SJCRH30 (cell line): ENCODE measurements around the gene CFAP92. TPM values are rescaled to one million over a fixed set of nuclear protein-coding genes. Genes with fewer than 3 reads are reported as not detected.
A peak's percentile ranks its signal among the peaks of the same experiment; 100 is the strongest.

ENCODE experiments used
- DNase-seq, 2 experiments: peaks; one replicate each; pipeline ENCODE4 v3.0.0-alpha.2; 2015 to 2020
- H3K27ac ChIP-seq: fragments of 250-450 bp; sonication (Bioruptor Pico); 2 replicates; pipeline ENCODE4 v1.5.1; 2020; ENCODE audit warnings: mild to moderate bottlenecking, moderate library complexity
- H3K27me3 ChIP-seq: fragments of 250-450 bp; sonication (Bioruptor Pico); 2 replicates; pipeline ENCODE4 v1.5.1; 2020; ENCODE audit warnings: mild to moderate bottlenecking, moderate library complexity
- H3K36me3 ChIP-seq: fragments of 250-450 bp; sonication (Bioruptor Pico); 2 replicates; pipeline ENCODE4 v1.5.1; 2020; ENCODE audit warnings: mild to moderate bottlenecking, moderate library complexity
- H3K4me1 ChIP-seq: fragments of 250-450 bp; sonication (Bioruptor Pico); 2 replicates; pipeline ENCODE4 v1.5.1; 2020; ENCODE audit warnings: mild to moderate bottlenecking, moderate library complexity
- H3K4me3 ChIP-seq: fragments of 250-450 bp; sonication (Bioruptor Pico); 2 replicates; pipeline ENCODE4 v1.5.1; 2020; ENCODE audit warnings: mild to moderate bottlenecking, moderate library complexity
- H3K9me3 ChIP-seq: fragments of 250-450 bp; sonication (Bioruptor Pico); replicated peaks from 2 replicates; pipeline ENCODE4 v1.5.1; 2020; ENCODE audit warnings: mild to moderate bottlenecking, moderate library complexity
- total RNA-seq: library from RNA; depleted of rRNA; stranded (reverse); fragments of >200 nt; shearing (Covaris generic); gene quantifications from 2 replicates; pipeline ENCODE4 v1.2.3, GENCODE V29; 2014; rRNA removed

Gene CFAP92
- total RNA-seq, result 0.12 TPM in 1 of 2 replicates, not detected in the other

GRCh38 chr3:128993461-128994172, at the start of gene CFAP92:
Gene CFAP92, minus strand, starts transcription at chr3:128994076. Its CDS starts 772 bp downstream, at chr3:128993304.
- no peak within 1 kb of the TSS for H3K27ac ChIP-seq
- no peaks in the 10 kb centered on the region for H3K36me3 ChIP-seq
- peaks cover 7% of the 10 kb centered on the region; the same call in 1 of the 2 replicates for H3K9me3 ChIP-seq
- H3K4me1 ChIP-seq, result no peaks in the 10 kb centered on the region
- no peaks in the 10 kb centered on the region for H3K27me3 ChIP-seq
- H3K4me3 ChIP-seq, result no peak within 1 kb of the TSS
- peak; percentile 32 to 40 for DNase-seq

GRCh38 chr3:129040579-129041300, 46.9 kb upstream of the CFAP92 start:
- Histone ChIP-seq H3K27ac (no peak overlapping the region), H3K4me3 (no peak overlapping the region), H3K4me1 (peaks cover 15% of the 10 kb centered on the region), H3K36me3 (no peaks in the 10 kb centered on the region), H3K27me3 (peaks cover 6% of the 10 kb centered on the region; the same call in 1 of the 2 replicates), H3K9me3 (no peaks in the 10 kb centered on the region)
- DNase-seq, result no peak

GRCh38 chr3:129040039-129040336, 46.1 kb upstream of the CFAP92 start:
- H3K36me3 ChIP-seq, result no peaks in the 10 kb centered on the region
- no peak for DNase-seq
- no peak overlapping the region for H3K27ac ChIP-seq
- peaks cover 6% of the 10 kb centered on the region; the same call in 1 of the 2 replicates for H3K27me3 ChIP-seq
- H3K4me3 ChIP-seq, result no peak overlapping the region
- H3K4me1 ChIP-seq, result peaks cover 15% of the 10 kb centered on the region
- no peaks in the 10 kb centered on the region for H3K9me3 ChIP-seq

GRCh38 chr3:129039271-129040038, 45.6 kb upstream of the CFAP92 start:
- Histone ChIP-seq H3K27me3 (peaks cover 6% of the 10 kb centered on the region; the same call in 1 of the 2 replicates), H3K27ac (no peak overlapping the region), H3K4me1 (peaks cover 15% of the 10 kb centered on the region), H3K9me3 (no peaks in the 10 kb centered on the region), H3K4me3 (no peak overlapping the region), H3K36me3 (no peaks in the 10 kb centered on the region)
- peak; percentile 93 for DNase-seq

GRCh38 chr3:129038121-129038855, 44.4 kb upstream of the CFAP92 start:
- Histone ChIP-seq H3K36me3 (no peaks in the 10 kb centered on the region), H3K9me3 (no peaks in the 10 kb centered on the region), H3K27me3 (peaks cover 6% of the 10 kb centered on the region; the same call in 1 of the 2 replicates), H3K27ac (no peak overlapping the region), H3K4me3 (no peak overlapping the region), H3K4me1 (peaks cover 15% of the 10 kb centered on the region)
- no peak for DNase-seq

GRCh38 chr3:129037093-129037419, 43.2 kb upstream of the CFAP92 start:
- no peak overlapping the region for H3K4me3 ChIP-seq
- H3K9me3 ChIP-seq, result no peaks in the 10 kb centered on the region
- H3K27ac ChIP-seq, result no peak overlapping the region
- H3K27me3 ChIP-seq, result peaks cover 3% of the 10 kb centered on the region; the same call in 1 of the 2 replicates
- no peaks in the 10 kb centered on the region for H3K36me3 ChIP-seq
- H3K4me1 ChIP-seq, result peaks cover 21% of the 10 kb centered on the region
- DNase-seq, result no peak

- DNase-seq, result no peak
- no peak overlapping the region for H3K4me3 ChIP-seq
- H3K9me3 ChIP-seq, result no peaks in the 10 kb centered on the region
- peaks cover 27% of the 10 kb centered on the region for H3K4me1 ChIP-seq
- no peak overlapping the region for H3K27ac ChIP-seq
- no peaks in the 10 kb centered on the region for H3K27me3 ChIP-seq
- H3K36me3 ChIP-seq, result no peaks in the 10 kb centered on the region
These were observed 42.6 kb upstream of the CFAP92 start for GRCh38 chr3:129036222-129037092.

- H3K27me3 ChIP-seq, result no peaks in the 10 kb centered on the region
- H3K4me3 ChIP-seq, result no peak overlapping the region
- H3K27ac ChIP-seq, result no peak overlapping the region
- no peaks in the 10 kb centered on the region for H3K36me3 ChIP-seq
- no peaks in the 10 kb centered on the region for H3K9me3 ChIP-seq
- DNase-seq, result no peak
- H3K4me1 ChIP-seq, result peaks cover 30% of the 10 kb centered on the region
These were observed 41.7 kb upstream of the CFAP92 start for GRCh38 chr3:129035360-129036221.

GRCh38 chr3:129034642-129035041, 40.8 kb upstream of the CFAP92 start:
- Histone ChIP-seq H3K9me3 (no peaks in the 10 kb centered on the region), H3K4me3 (no peak overlapping the region), H3K36me3 (no peaks in the 10 kb centered on the region), H3K27ac (no peak overlapping the region), H3K4me1 (peaks cover 24% of the 10 kb centered on the region), H3K27me3 (no peaks in the 10 kb centered on the region)
- peak; percentile 19 to 38 for DNase-seq

- H3K27ac ChIP-seq, result no peak overlapping the region
- no peaks in the 10 kb centered on the region for H3K27me3 ChIP-seq
- no peak overlapping the region for H3K4me3 ChIP-seq
- no peaks in the 10 kb centered on the region for H3K9me3 ChIP-seq
- H3K36me3 ChIP-seq, result no peaks in the 10 kb centered on the region
- H3K4me1 ChIP-seq, result peaks cover 16% of the 10 kb centered on the region
- no peak for DNase-seq
These were observed 39.9 kb upstream of the CFAP92 start for GRCh38 chr3:129033633-129034321.

GRCh38 chr3:129033151-129033550, 39.3 kb upstream of the CFAP92 start:
- DNase-seq, result no peak
- no peaks in the 10 kb centered on the region for H3K27me3 ChIP-seq
- H3K36me3 ChIP-seq, result no peaks in the 10 kb centered on the region
- H3K27ac ChIP-seq, result no peak overlapping the region
- H3K4me3 ChIP-seq, result no peak overlapping the region
- no peaks in the 10 kb centered on the region for H3K9me3 ChIP-seq
- peaks cover 15% of the 10 kb centered on the region for H3K4me1 ChIP-seq

- H3K27ac ChIP-seq, result no peak overlapping the region
- H3K27me3 ChIP-seq, result no peaks in the 10 kb centered on the region
- peaks cover 15% of the 10 kb centered on the region for H3K4me1 ChIP-seq
- DNase-seq, result peak; percentile 37
- H3K4me3 ChIP-seq, result no peak overlapping the region
- no peaks in the 10 kb centered on the region for H3K36me3 ChIP-seq
- H3K9me3 ChIP-seq, result no peaks in the 10 kb centered on the region
These were observed 38.8 kb upstream of the CFAP92 start for GRCh38 chr3:129032716-129033115.
